K562 (cell line): Measurements from ENCODE around the gene ITPR3. TPM values are rescaled to one million over a fixed set of nuclear protein-coding genes. Genes with fewer than 3 reads are reported as not detected.

ENCODE experiments used
- ARNT ChIP-seq, 2 experiments: fragments of 450-650 bp; IDR thresholded peaks; 2 replicates each; pipeline ENCODE4 v1.6.1; 2016; ENCODE audit warnings: mild to moderate bottlenecking in 1 of 2
- BCOR ChIP-seq: fragments of 450-650 bp; IDR thresholded peaks from 2 replicates; pipeline ENCODE4 v1.6.1; 2016
- CSDE1 ChIP-seq, 2 experiments: fragments of 450-650 bp; IDR thresholded peaks; 2 replicates each; pipeline ENCODE4 v1.6.1; 2016; ENCODE audit warnings: mild to moderate bottlenecking in 1 of 2
- ETV6 ChIP-seq, 3 experiments: fragments of 150-350 bp in 1 of 3; sonication (generic) in 1 of 3; formaldehyde crosslinking in 1 of 3; IDR thresholded peaks; 2 replicates each; pipeline versions ENCODE4 v1.6.1 to v1.8.0; 2014 to 2022; ENCODE audit warnings: borderline replicate concordance in 2 of 3, low read depth in 2 of 3, antibody characterized with exemption in 1 of 3, low read length in 1 of 3, mild to moderate bottlenecking in 1 of 3, missing genetic modification reagents in 1 of 3
- FIP1L1 ChIP-seq: fragments of 200-400 bp; formaldehyde crosslinking; IDR thresholded peaks from 2 replicates; pipeline ENCODE4 v1.6.1; 2018; ENCODE audit warnings: mild to moderate bottlenecking, low read depth, low read length; ENCODE audit not compliant: poor library complexity, severe bottlenecking
- GABPB1 ChIP-seq: sonication (generic); formaldehyde crosslinking; IDR thresholded peaks from 2 replicates; pipeline ENCODE4 v1.8.0; 2022; ENCODE audit warnings: mild to moderate bottlenecking, missing genetic modification reagents
- LARP7 ChIP-seq: fragments of 450-650 bp; IDR thresholded peaks from 2 replicates; pipeline ENCODE4 v1.6.1; 2016
- NCOA2 ChIP-seq, 2 experiments: fragments of 450-650 bp; IDR thresholded peaks; 2 replicates each; pipeline ENCODE4 v1.6.1; 2018; ENCODE audit warnings: mild to moderate bottlenecking in 2 of 2, moderate library complexity in 1 of 2; ENCODE audit not compliant: partially characterized antibody in 2 of 2
- PML ChIP-seq: IDR thresholded peaks from 2 replicates; pipeline ENCODE4 v1.6.1; 2012; ENCODE audit warnings: low read length, inconsistent platforms
- RBFOX2 ChIP-seq: fragments of 200-400 bp; formaldehyde crosslinking; IDR thresholded peaks from 2 replicates; pipeline ENCODE4 v1.6.1; 2017; ENCODE audit warnings: low read depth, mild to moderate bottlenecking, low read length, moderate library complexity
- SIN3B ChIP-seq: fragments of 450-650 bp; IDR thresholded peaks from 2 replicates; pipeline ENCODE4 v1.6.1; 2017; ENCODE audit warnings: low read depth, mild to moderate bottlenecking, moderate library complexity
- SRSF7 ChIP-seq: fragments of 200-400 bp; formaldehyde crosslinking; optimal IDR thresholded peaks from 2 replicates; pipeline ENCODE3; 2017; ENCODE audit warnings: mild to moderate bottlenecking, low read depth, low read length
- WHSC1 ChIP-seq: IDR thresholded peaks from one replicate; pipeline ENCODE4 v1.6.1; 2012; ENCODE audit warnings: low read length, control low read depth, inconsistent platforms
- ZNF77 ChIP-seq: fragments of 250-450 bp; sonication (Bioruptor Pico); IDR thresholded peaks from 2 replicates; pipeline ENCODE4 v1.5.0; 2020
- polyA plus RNA-seq, 8 experiments: library from polyadenylated mRNA; depleted of rRNA in 4 of 8; stranded (reverse) in 5 of 8; unstranded in 3 of 8; fragments of >200 nt; fragmentation: Nextera tagmentation in 2 of 8; fragmentation: Illumina TruSeq in 1 of 8; extraction: Ambion mirVana in 2 of 8; extraction: Trizol in 1 of 8; gene quantifications; 2 replicates each; pipeline versions ENCODE4 v1.2.1 to v1.2.3, GENCODE V29; 2011 to 2014; ENCODE audit warnings: inconsistent platforms in 1 of 8, missing spikeins in 1 of 8
- total RNA-seq, 7 experiments: library from RNA; depleted of rRNA in 6 of 7; stranded (reverse); fragments of >200 nt in 6 of 7; fragmentation: Illumina TruSeq in 2 of 7; extraction: Trizol in 2 of 7; gene quantifications; 2 replicates each; pipeline versions ENCODE4 v1.2.1 to v1.2.3, GENCODE V29; 2011 to 2021; ENCODE audit warnings: low replicate concordance in 1 of 7
- TF ChIP-seq, protein P1 (sequence below): fragments of 250-450 bp; sonication (Bioruptor Pico); IDR thresholded peaks from 2 replicates; pipeline ENCODE4 v1.8.0; 2022; ENCODE audit warnings: moderate library complexity, mild to moderate bottlenecking, inconsistent platforms
- TF ChIP-seq, protein P2 (sequence below): fragments of 450-650 bp; formaldehyde crosslinking; IDR thresholded peaks from 2 replicates; pipeline ENCODE4 v1.4.0; 2022; ENCODE audit warnings: missing genetic modification characterization
- TF ChIP-seq, protein P3 (sequence below): fragments of 250-450 bp; sonication (Bioruptor Pico); IDR thresholded peaks from 2 replicates; pipeline ENCODE4 v1.8.0; 2022; ENCODE audit warnings: moderate library complexity, mild to moderate bottlenecking, inconsistent platforms
- TF ChIP-seq, protein P4 (sequence below): fragments of 250-450 bp; sonication (Bioruptor Pico); IDR thresholded peaks from 2 replicates; pipeline ENCODE4 v1.4.0; 2020; ENCODE audit warnings: mild to moderate bottlenecking
- TF ChIP-seq, protein P5 (sequence below): sonication (generic); formaldehyde crosslinking; IDR thresholded peaks from 2 replicates; pipeline ENCODE4 v1.8.0; 2022; ENCODE audit warnings: missing genetic modification reagents, mild to moderate bottlenecking, borderline replicate concordance
- TF ChIP-seq, protein P6 (sequence below): fragments of 450-650 bp; formaldehyde crosslinking; conservative IDR thresholded peaks from 2 replicates; pipeline ENCODE4 v1.4.0; 2022; ENCODE audit warnings: mild to moderate bottlenecking, missing genetic modification characterization

Gene ITPR3
- total and polyA plus RNA-seq, 9 of the 15 experiments (the other 6 are each of a cell fraction or from before 2014, with no cell fraction given) = 0.39 to 35.7 (median 13.2) TPM

DNA sequence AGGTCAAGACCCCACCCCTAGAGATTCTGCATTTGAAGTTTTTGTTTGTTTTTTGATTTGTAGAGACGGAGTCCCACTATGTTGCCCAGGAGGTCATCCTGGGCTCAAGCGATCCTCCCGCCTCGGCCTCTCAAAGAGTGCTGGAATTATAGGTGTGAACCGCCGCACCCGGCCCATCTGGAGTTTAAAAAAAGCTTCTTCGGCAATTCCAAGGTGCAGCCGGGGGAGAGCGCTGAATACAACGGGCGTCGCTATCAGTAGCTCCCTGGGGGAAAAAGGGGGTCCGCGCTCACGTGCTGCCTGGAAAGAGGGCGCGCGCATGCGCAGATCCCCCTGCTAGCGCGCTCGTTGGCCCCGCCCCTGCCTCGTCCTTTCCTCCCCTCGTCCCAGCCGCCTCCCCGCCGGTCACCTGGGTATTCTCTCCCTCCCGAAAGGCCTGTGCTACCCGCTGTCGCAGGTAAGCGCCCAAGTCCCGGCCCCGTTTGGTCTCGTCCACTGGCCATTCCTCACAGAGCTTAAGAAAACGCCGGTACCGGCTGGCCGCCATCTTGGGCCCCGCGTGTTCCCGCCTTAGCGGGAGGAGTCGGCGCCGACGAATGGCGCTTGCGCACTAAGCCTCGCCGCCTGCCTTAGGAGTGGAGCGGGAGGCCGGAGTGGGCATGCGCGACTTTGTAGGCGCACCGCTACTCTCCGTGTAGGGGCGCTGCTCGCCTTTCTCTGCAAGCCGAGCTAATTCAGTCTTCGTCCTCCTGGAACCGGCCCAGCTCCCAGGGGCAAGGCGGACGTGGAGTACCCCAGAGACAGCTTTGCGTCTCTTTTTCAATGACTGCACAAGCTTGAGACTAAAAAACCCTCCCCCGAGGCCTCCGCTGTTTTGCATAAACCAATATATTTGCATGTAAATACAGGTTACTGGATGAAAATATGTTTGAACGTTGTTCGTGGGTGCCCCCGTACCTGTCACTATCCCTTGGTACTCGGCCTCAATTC, 90.3 kb downstream of the ITPR3 start, which contains the start of gene UQCC2 (continued):
- TF ChIP-seq NCOA2 (IDR thresholded peaks at IDR 0.05; ENCODE audit: partially characterized antibody in 2 of 2) = no peak
- TF ChIP-seq PML = peak; percentile 94
- peak; percentile 64 for TF ChIP-seq GABPB1 (CRISPR knock-in tag)
- TF ChIP-seq CSDE1 (IDR thresholded peaks at IDR 0.05) = no peak
- TF ChIP-seq, protein P1, sequence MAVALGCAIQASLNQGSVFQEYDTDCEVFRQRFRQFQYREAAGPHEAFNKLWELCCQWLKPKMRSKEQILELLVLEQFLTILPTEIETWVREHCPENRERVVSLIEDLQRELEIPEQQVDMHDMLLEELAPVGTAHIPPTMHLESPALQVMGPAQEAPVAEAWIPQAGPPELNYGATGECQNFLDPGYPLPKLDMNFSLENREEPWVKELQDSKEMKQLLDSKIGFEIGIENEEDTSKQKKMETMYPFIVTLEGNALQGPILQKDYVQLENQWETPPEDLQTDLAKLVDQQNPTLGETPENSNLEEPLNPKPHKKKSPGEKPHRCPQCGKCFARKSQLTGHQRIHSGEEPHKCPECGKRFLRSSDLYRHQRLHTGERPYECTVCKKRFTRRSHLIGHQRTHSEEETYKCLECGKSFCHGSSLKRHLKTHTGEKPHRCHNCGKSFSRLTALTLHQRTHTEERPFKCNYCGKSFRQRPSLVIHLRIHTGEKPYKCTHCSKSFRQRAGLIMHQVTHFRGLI (CRISPR knock-in tag) = no peak
- TF ChIP-seq WHSC1 = no peak
- TF ChIP-seq, protein P2, sequence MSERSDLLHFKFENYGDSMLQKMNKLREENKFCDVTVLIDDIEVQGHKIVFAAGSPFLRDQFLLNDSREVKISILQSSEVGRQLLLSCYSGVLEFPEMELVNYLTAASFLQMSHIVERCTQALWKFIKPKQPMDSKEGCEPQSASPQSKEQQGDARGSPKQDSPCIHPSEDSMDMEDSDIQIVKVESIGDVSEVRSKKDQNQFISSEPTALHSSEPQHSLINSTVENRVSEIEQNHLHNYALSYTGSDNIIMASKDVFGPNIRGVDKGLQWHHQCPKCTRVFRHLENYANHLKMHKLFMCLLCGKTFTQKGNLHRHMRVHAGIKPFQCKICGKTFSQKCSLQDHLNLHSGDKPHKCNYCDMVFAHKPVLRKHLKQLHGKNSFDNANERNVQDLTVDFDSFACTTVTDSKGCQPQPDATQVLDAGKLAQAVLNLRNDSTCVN (CRISPR knock-in tag) = peak; percentile 63; the same call in 1 of the 2 replicates
- TF ChIP-seq, protein P3, sequence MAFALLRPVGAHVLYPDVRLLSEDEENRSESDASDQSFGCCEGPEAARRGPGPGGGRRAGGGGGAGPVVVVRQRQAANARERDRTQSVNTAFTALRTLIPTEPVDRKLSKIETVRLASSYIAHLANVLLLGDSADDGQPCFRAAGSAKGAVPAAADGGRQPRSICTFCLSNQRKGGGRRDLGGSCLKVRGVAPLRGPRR = no peak; the same call in 1 of the 2 replicates
- TF ChIP-seq SRSF7 = no peak
- no peak for TF ChIP-seq BCOR
- TF ChIP-seq, protein P4, sequence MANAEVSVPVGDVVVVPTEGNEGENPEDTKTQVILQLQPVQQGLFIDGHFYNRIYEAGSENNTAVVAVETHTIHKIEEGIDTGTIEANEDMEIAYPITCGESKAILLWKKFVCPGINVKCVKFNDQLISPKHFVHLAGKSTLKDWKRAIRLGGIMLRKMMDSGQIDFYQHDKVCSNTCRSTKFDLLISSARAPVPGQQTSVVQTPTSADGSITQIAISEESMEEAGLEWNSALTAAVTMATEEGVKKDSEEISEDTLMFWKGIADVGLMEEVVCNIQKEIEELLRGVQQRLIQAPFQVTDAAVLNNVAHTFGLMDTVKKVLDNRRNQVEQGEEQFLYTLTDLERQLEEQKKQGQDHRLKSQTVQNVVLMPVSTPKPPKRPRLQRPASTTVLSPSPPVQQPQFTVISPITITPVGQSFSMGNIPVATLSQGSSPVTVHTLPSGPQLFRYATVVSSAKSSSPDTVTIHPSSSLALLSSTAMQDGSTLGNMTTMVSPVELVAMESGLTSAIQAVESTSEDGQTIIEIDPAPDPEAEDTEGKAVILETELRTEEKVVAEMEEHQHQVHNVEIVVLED (CRISPR knock-in tag) = no peak
- peak in 1 of 2 experiments; percentile 28; a peak in 1 of 4 replicates for TF ChIP-seq ETV6 (IDR thresholded peaks at IDR 0.05; ENCODE audit: borderline replicate concordance in 1 of 2, low read depth in 2 of 2, low read length in 1 of 2)
- peak; percentile 66; the same call in 1 of the 2 replicates for TF ChIP-seq ETV6 (CRISPR knock-in tag; IDR thresholded peaks at IDR 0.05; ENCODE audit: borderline replicate concordance)
- peak; percentile 100 for TF ChIP-seq RBFOX2
- TF ChIP-seq FIP1L1 = peak; percentile 60
- no peak for TF ChIP-seq ZNF77 (CRISPR knock-in tag)
- TF ChIP-seq LARP7 = no peak
- TF ChIP-seq ARNT (IDR thresholded peaks at IDR 0.05) = 0 out of 4 replicates have a peak, but pooled peaks of 1 of the 2 experiments have one; percentile 44
- TF ChIP-seq, protein P5, sequence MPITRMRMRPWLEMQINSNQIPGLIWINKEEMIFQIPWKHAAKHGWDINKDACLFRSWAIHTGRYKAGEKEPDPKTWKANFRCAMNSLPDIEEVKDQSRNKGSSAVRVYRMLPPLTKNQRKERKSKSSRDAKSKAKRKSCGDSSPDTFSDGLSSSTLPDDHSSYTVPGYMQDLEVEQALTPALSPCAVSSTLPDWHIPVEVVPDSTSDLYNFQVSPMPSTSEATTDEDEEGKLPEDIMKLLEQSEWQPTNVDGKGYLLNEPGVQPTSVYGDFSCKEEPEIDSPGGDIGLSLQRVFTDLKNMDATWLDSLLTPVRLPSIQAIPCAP (CRISPR knock-in tag) = no peak
- peak; percentile 84 for TF ChIP-seq SIN3B
- TF ChIP-seq, protein P6, sequence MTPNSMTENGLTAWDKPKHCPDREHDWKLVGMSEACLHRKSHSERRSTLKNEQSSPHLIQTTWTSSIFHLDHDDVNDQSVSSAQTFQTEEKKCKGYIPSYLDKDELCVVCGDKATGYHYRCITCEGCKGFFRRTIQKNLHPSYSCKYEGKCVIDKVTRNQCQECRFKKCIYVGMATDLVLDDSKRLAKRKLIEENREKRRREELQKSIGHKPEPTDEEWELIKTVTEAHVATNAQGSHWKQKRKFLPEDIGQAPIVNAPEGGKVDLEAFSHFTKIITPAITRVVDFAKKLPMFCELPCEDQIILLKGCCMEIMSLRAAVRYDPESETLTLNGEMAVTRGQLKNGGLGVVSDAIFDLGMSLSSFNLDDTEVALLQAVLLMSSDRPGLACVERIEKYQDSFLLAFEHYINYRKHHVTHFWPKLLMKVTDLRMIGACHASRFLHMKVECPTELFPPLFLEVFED (CRISPR knock-in tag) = 0 out of 2 replicates have a peak, but pooled peaks have one; percentile 51
